ENCODE data around the gene SLC9A7. TPM values are rescaled to one million over a fixed set of nuclear protein-coding genes. Genes with fewer than 3 reads are reported as not detected.

The SLC9A7 gene
- total and polyA plus RNA-seq, 2 of the 13 experiments (the other 11 are each of a cell fraction or from before 2014, with no cell fraction given), result 5.8 to 7.2 TPM

DNA sequence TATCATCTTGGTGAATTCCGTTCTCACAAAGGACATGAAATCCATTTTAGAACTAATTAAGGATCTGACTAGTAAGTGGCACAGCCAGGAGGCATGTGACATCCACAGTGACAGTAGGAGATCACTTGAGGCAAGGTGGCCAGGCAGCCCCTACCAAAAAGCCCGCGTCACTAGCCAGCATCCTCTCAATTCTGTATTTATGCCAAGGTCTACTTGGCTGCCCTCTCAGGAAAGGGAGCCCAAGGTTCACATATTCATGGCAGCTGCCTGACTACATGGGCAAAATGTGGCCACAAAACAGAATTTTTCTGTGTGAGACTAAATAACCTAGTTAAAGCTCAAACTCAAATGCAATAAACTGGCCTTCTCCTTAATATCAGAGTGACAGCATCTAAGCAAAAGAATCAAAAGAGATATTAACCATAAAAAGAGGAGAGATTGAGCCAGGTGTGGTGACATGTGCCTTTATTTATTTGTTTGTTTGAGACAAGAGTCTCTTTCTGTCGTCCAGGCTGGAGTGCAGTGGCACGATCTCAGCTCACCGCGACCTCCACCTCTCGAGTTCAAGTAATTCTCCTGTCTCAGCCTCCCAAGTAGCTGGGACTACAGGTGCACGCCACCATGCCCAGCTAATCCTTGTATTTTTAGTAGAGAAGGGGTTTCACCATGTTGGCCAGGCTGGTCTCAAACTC lies 51.5 kb downstream of the SLC9A7 start:
- CTCF ChIA-PET (ENCODE audit: low intra/inter-chr PET ratio, low total read pairs), result no interaction called here
- H4K20me1 ChIP-seq (ENCODE audit: insufficient read depth, low read length), result no peaks in the 10 kb centered on the region
- no TSS peak for BruUV-seq (replicated peaks)
- H3K4me1 ChIP-seq (ENCODE audit: insufficient read depth, low read length), result no peaks in the 10 kb centered on the region
- ATAC-seq, result no peak
- no peak overlapping the region for H3K4me3 ChIP-seq (replicated peaks in 1 of 3; ENCODE audit: insufficient read depth in 1 of 3, low read depth in 2 of 3, low read length in 3 of 3)
- H3K27me3 ChIP-seq (ENCODE audit: control insufficient read depth in 1 of 2, insufficient read depth in 2 of 2, low read length in 2 of 2), result no peaks in the 10 kb centered on the region
- H3K27ac ChIP-seq (ENCODE audit: extremely low read length, insufficient read depth, low read length), result no peak overlapping the region
- 98% methylated on average over 6 of the region's 9 CpGs for WGBS (ENCODE audit: low lambda C conversion rate)
- in situ Hi-C loops (cut with HindIII; ENCODE audit: extremely low pct_ligation_motif_present, low pct_unique_long_range_greater_than_20kb) (no loop called here), intact Hi-C loops (cut with micrococcal nuclease; ENCODE audit: unreplicated experiment) (no loop called here)
- H3K79me2 ChIP-seq (ENCODE audit: insufficient read depth, low read length), result no peaks in the 10 kb centered on the region
- no peak for DNase-seq (ENCODE audit: low spot score)
- no peak overlapping the region for H3K4me2 ChIP-seq (ENCODE audit: low read depth, low read length)
- TF ChIP-seq NAIF1 (CRISPR knock-in tag; IDR thresholded peaks at IDR 0.05; ENCODE audit: borderline replicate concordance), result no peak
- TF ChIP-seq FOXJ3 (CRISPR knock-in tag; IDR thresholded peaks at IDR 0.05; ENCODE audit: borderline replicate concordance), result no peak
- no peak for TF ChIP-seq ZNF878 (CRISPR knock-in tag; IDR thresholded peaks at IDR 0.05)
- TF ChIP-seq ZNF256 (CRISPR knock-in tag; conservative IDR thresholded peaks at IDR 0.05), result no peak
- no peak for TF ChIP-seq NFKBIZ (CRISPR knock-in tag; IDR thresholded peaks at IDR 0.05)
- TF ChIP-seq RAD21 (CRISPR knock-in tag; IDR thresholded peaks at IDR 0.05), result no peak
- no peak for TF ChIP-seq YY1 (IDR thresholded peaks at IDR 0.05; ENCODE audit: insufficient read depth, insufficient replicate concordance, low read depth, low read length)
- TF ChIP-seq ERF (CRISPR knock-in tag; IDR thresholded peaks at IDR 0.05), result no peak
- no peak for TF ChIP-seq ZNF850 (CRISPR knock-in tag; conservative IDR thresholded peaks at IDR 0.05)
- no peak for TF ChIP-seq RARG (CRISPR knock-in tag; IDR thresholded peaks at IDR 0.05; ENCODE audit: low read depth)
- TF ChIP-seq ZNF382 (CRISPR knock-in tag; IDR thresholded peaks at IDR 0.05; ENCODE audit: borderline replicate concordance), result no peak
- no peak for TF ChIP-seq NR2F6 (IDR thresholded peaks at IDR 0.05)
- TF ChIP-seq NR2F6 (CRISPR knock-in tag; IDR thresholded peaks at IDR 0.05), result no peak
- TF ChIP-seq TCF7L2 (IDR thresholded peaks at IDR 0.05; ENCODE audit: low read depth, low read length), result no peak
- TF ChIP-seq, protein P1, sequence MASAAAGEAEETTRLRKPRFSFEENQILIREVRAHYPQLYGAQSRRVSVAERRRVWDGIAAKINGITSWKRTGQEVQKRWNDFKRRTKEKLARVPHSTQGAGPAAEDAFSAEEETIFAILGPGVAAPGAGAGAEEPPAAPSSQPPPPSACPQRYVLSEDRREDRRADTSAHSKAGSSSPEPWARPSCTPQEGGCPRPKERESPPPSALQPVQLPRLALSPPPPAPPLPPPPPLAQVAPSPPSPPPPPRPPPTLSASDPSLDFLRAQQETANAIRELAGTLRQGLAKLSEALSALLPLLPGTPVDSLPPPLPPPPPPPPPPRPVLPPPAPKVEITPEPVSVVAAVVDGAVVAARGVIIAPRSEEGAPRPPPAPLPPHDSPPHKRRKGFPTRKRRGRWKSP (CRISPR knock-in tag; IDR thresholded peaks at IDR 0.05), result no peak
- no peak overlapping the region for H2AFZ ChIP-seq (ENCODE audit: low read length)
- H3K36me3 ChIP-seq (replicated peaks in 1 of 2; ENCODE audit: control insufficient read depth in 1 of 2, insufficient read depth in 2 of 2, low read length in 2 of 2), result no peaks in the 10 kb centered on the region
- no peak overlapping the region for H3K9ac ChIP-seq (ENCODE audit: insufficient read depth, low read depth, low read length)
- POLR2A ChIA-PET, result no interaction called here
- no peaks in the 10 kb centered on the region for H3K9me3 ChIP-seq (ENCODE audit: low read length)
- no peak for FAIRE-seq

Measured in HepG2 (cell line).